HG02763 (cell line): ENCODE data around the gene ZBED4.
A peak's percentile ranks its signal among the peaks of the same experiment; 100 is the strongest.

Source experiments
- ATAC-seq: cut with Tn5 transposase; IDR thresholded peaks from one replicate; pipeline ENCODE4 v1.9.1; 2021; ENCODE audit warnings: mild to moderate bottlenecking, moderate library complexity; ENCODE audit not compliant: unreplicated experiment

ZBED4 gene

DNA sequence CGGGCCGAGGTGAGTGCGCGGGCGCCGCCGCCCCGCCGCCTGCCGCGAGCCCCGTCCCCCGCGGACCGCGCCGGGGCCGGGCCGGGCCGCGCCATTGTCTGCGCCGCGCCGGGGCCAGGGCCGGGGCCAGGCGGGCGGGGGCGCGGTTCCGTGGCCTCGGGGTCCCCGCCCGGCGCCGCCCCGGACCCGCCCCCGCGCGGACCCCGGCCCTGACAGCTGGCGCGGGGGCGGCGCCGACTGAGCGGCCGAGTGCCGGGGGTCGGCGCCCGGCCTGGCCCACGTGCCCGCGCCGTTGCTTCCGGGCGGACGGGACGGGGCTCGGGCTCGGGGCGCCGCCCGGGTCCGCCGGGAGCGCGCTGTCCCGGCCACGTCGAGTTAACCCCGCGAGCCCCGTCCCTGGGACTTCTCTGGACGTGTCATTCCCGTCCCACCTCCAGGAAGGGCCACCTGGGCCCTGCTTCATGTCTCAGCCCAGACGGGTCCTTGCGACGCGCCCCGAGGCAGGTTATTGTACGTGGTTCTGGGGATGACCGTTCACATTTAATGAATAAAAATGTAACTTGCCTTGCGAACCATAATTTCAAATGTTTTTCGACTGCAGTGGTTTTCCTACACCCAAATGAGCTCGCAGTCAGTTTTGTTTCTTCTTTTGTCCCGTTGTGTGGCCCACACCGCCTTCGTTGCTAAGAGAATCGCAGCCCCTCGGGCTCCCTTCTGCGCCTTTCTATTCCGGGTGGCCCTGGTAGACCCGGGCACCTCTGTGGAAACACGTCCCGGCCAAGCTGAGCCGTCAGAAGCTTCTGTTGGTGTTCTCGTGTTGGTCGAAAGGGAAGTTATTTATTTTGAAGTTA, 562 bp downstream of the ZBED4 start:
- peak; percentile 33 for ATAC-seq

GRCh38 chr22:49855251-49855911, 1.7 kb downstream of the ZBED4 start:
- no peak for ATAC-seq

DNA sequence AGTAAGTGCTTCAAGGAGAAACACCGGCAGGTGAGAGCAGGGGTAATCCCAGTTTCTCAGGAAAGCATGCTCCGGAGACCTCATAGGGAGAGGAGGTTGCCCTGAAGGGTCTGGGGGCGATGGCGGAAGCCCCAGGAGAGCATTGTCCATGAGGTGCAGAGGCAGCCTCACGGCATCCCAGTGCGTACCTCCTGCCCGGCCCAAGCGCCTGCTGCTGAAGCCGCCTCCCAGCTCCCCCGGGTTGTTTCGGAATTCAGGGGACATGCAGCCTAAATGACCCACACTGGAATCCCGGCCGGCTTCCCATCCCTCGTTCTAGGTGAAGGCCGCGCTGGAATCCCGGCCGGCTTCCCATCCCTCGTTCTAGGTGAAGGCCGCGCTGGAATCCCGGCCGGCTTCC, 2.7 kb downstream of the ZBED4 start:
- no peak for ATAC-seq

- ATAC-seq = no peak
These were observed 3.3 kb downstream of the ZBED4 start for GRCh38 chr22:49856766-49857618.

- no peak for ATAC-seq
These were observed 5.2 kb downstream of the ZBED4 start for GRCh38 chr22:49858827-49859226.

GRCh38 chr22:49861642-49862495, 8.2 kb downstream of the ZBED4 start:
- no peak for ATAC-seq

DNA sequence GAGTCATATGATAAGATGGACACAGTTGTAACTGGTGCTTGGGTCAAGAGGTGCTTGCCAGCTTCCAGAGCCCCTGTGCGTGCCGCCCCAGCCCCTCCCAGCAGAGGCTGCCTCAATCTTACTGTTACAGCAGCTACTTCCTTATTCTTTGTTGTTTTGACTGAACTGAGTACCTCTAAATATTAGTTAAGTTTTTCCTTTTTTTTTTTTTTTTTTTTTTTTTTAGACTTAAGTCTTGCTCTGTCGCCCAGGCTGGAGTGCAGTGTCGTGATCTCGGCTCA, 8.8 kb downstream of the ZBED4 start:
- no peak for ATAC-seq

- ATAC-seq = no peak
These were observed 10.3 kb downstream of the ZBED4 start for GRCh38 chr22:49863931-49864330.

- no peak for ATAC-seq
These were observed 11.5 kb downstream of the ZBED4 start for GRCh38 chr22:49865156-49865555.

DNA sequence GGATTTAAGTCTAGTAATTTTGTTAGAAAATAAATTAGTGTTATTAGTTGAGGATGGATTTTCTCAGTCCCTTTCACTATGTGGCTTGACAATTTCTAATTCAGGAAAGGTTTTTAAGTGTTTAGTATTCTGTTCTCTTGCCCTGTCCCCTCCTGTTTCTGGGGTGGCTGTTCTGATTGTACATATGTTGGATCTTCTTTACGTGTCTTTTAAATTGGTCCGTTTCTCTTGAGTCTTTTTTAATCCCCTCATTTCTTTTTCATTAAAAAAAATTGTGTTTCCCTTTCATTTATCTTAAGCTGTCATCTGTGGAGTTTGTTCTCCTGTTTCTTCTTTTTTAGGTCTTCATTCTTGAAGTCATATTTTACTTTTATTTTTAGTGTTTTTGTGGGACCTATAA, 12.5 kb downstream of the ZBED4 start:
- no peak for ATAC-seq

GRCh38 chr22:49866646-49867045, 13.0 kb downstream of the ZBED4 start:
- ATAC-seq = no peak

GRCh38 chr22:49867303-49868265, 13.9 kb downstream of the ZBED4 start:
- ATAC-seq = no peak

DNA sequence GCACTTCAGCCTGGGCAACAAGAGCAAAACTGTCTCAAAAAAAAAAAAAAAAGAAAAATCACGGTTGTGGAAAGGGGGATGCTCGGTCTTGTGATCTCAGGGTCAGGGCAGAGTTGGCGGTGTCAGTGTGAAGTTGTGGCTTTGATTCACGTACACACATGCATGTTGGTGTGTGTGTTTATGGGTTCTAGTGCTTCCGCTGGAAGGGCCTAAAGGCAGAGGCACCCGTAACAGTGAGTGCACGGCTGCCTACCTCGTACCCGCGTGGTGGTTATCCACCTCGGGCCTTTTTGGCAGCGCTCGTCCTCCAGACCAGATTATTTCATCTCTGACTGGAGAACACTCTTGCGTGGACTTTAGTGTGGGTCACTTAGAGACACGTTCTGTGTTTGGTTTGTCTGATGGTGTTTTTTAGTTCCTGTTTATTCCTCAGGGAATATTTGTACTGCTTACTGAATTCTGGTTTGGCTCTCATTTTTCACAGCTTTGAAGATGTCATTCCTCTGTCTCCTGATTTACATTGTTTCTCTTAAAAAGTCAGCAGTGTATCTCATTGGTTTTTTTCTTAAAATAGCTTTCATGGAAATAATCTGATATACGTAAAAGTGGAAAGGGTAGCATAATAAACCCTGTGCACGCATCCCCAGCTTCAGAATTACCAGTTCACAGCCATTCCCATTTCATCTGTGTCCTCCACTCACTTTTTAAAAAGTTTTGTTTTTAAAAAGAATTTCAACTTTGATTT, 15.6 kb downstream of the ZBED4 start:
- ATAC-seq = no peak

GRCh38 chr22:49869845-49870712, 16.4 kb downstream of the ZBED4 start:
- ATAC-seq = no peak

GRCh38 chr22:49871482-49871881, 17.8 kb downstream of the ZBED4 start:
- no peak for ATAC-seq

GRCh38 chr22:49872347-49872746, 18.7 kb downstream of the ZBED4 start:
- ATAC-seq = no peak

DNA sequence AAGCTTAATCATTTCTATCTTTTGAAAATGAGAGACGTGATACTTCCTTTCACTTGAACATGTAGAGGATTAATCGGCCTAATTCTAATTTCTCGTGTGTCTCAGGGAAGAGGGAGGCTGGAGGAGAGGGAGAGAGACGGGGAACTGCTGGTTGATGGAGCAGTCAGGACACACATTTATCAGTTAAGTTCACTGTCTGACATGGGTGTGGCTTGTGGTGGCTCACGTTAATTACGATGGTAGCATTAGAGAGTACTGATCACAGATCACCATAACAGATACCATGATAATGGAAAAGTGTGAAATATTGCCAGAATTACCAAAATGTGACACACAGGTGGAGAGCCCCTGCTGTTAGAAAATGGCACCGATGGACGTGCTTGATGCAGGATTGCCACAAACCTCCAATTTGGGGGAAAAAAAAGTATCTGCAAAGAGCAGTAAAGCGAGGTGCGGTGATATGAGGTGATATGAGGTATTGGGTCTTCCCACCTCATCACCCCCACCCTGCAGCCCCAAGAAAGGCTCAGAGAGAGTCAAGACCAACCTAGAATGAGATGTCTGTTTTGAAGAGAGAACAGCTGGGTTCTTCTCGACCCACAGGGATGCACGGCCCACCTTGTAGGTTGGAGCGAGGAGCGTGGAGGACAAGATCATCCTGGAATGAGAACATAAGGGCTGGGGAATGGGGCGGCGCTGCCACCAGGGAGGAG, 19.7 kb downstream of the ZBED4 start:
- no peak for ATAC-seq
